Measurements from ENCODE around the gene PRKAG1.
A peak's percentile ranks its signal among the peaks of the same experiment; 100 is the strongest.

The PRKAG1 gene

GRCh38 chr12:49031573-49032161, 13.1 kb upstream of the PRKAG1 start:
- peaks cover 66% of the 10 kb centered on the region for H3K36me3 ChIP-seq (ENCODE audit: control insufficient read depth, insufficient read depth, low read length)
- no peak for DNase-seq
- H3K27ac ChIP-seq (ENCODE audit: insufficient read depth, low read length, poor library complexity, severe bottlenecking), result no peak overlapping the region
- no peaks in the 10 kb centered on the region for H3K27me3 ChIP-seq (replicated peaks; ENCODE audit: control insufficient read depth, insufficient read depth, low read length, poor library complexity, severe bottlenecking)
- no peaks in the 10 kb centered on the region for H3K4me1 ChIP-seq (ENCODE audit: control insufficient read depth, insufficient read depth, low read length, poor library complexity, severe bottlenecking)
- no peak overlapping the region for H3K4me3 ChIP-seq (ENCODE audit: insufficient read depth, low read depth, low read length, poor library complexity, severe bottlenecking)
- H3K9me3 ChIP-seq (ENCODE audit: control insufficient read depth, low read length), result no peaks in the 10 kb centered on the region

GRCh38 chr12:49030714-49031572, 12.4 kb upstream of the PRKAG1 start:
- no peak overlapping the region for H3K27ac ChIP-seq (ENCODE audit: insufficient read depth, low read length, poor library complexity, severe bottlenecking)
- H3K27me3 ChIP-seq (replicated peaks; ENCODE audit: control insufficient read depth, insufficient read depth, low read length, poor library complexity, severe bottlenecking), result no peaks in the 10 kb centered on the region
- no peaks in the 10 kb centered on the region for H3K9me3 ChIP-seq (ENCODE audit: control insufficient read depth, low read length)
- DNase-seq, result no peak
- H3K36me3 ChIP-seq (ENCODE audit: control insufficient read depth, insufficient read depth, low read length), result peaks cover 71% of the 10 kb centered on the region
- no peaks in the 10 kb centered on the region for H3K4me1 ChIP-seq (ENCODE audit: control insufficient read depth, insufficient read depth, low read length, poor library complexity, severe bottlenecking)
- no peak overlapping the region for H3K4me3 ChIP-seq (ENCODE audit: insufficient read depth, low read depth, low read length, poor library complexity, severe bottlenecking)

- Histone ChIP-seq H3K27ac (ENCODE audit: insufficient read depth, low read length, poor library complexity, severe bottlenecking) (no peak overlapping the region), H3K4me3 (ENCODE audit: insufficient read depth, low read depth, low read length, poor library complexity, severe bottlenecking) (no peak overlapping the region), H3K27me3 (replicated peaks; ENCODE audit: control insufficient read depth, insufficient read depth, low read length, poor library complexity, severe bottlenecking) (no peaks in the 10 kb centered on the region), H3K36me3 (ENCODE audit: control insufficient read depth, insufficient read depth, low read length) (peaks cover 78% of the 10 kb centered on the region), H3K9me3 (ENCODE audit: control insufficient read depth, low read length) (no peaks in the 10 kb centered on the region), H3K4me1 (ENCODE audit: control insufficient read depth, insufficient read depth, low read length, poor library complexity, severe bottlenecking) (no peaks in the 10 kb centered on the region)
- DNase-seq, result no peak
These were observed 11.5 kb upstream of the PRKAG1 start for GRCh38 chr12:49030119-49030518.

GRCh38 chr12:49028666-49029275, 10.2 kb upstream of the PRKAG1 start:
- no peaks in the 10 kb centered on the region for H3K4me1 ChIP-seq (ENCODE audit: control insufficient read depth, insufficient read depth, low read length, poor library complexity, severe bottlenecking)
- no peaks in the 10 kb centered on the region for H3K9me3 ChIP-seq (ENCODE audit: control insufficient read depth, low read length)
- no peak for DNase-seq
- peaks cover 78% of the 10 kb centered on the region for H3K36me3 ChIP-seq (ENCODE audit: control insufficient read depth, insufficient read depth, low read length)
- no peak overlapping the region for H3K4me3 ChIP-seq (ENCODE audit: insufficient read depth, low read depth, low read length, poor library complexity, severe bottlenecking)
- H3K27ac ChIP-seq (ENCODE audit: insufficient read depth, low read length, poor library complexity, severe bottlenecking), result no peak overlapping the region
- no peaks in the 10 kb centered on the region for H3K27me3 ChIP-seq (replicated peaks; ENCODE audit: control insufficient read depth, insufficient read depth, low read length, poor library complexity, severe bottlenecking)

- Histone ChIP-seq H3K27ac (ENCODE audit: insufficient read depth, low read length, poor library complexity, severe bottlenecking) (no peak overlapping the region), H3K27me3 (replicated peaks; ENCODE audit: control insufficient read depth, insufficient read depth, low read length, poor library complexity, severe bottlenecking) (no peaks in the 10 kb centered on the region), H3K36me3 (ENCODE audit: control insufficient read depth, insufficient read depth, low read length) (peaks cover 77% of the 10 kb centered on the region), H3K4me3 (ENCODE audit: insufficient read depth, low read depth, low read length, poor library complexity, severe bottlenecking) (no peak overlapping the region), H3K4me1 (ENCODE audit: control insufficient read depth, insufficient read depth, low read length, poor library complexity, severe bottlenecking) (no peaks in the 10 kb centered on the region), H3K9me3 (ENCODE audit: control insufficient read depth, low read length) (no peaks in the 10 kb centered on the region)
- no peak for DNase-seq
These were observed 9.4 kb upstream of the PRKAG1 start for GRCh38 chr12:49027846-49028555.

- Histone ChIP-seq H3K4me3 (ENCODE audit: insufficient read depth, low read depth, low read length, poor library complexity, severe bottlenecking) (no peak overlapping the region), H3K27ac (ENCODE audit: insufficient read depth, low read length, poor library complexity, severe bottlenecking) (no peak overlapping the region), H3K27me3 (replicated peaks; ENCODE audit: control insufficient read depth, insufficient read depth, low read length, poor library complexity, severe bottlenecking) (no peaks in the 10 kb centered on the region), H3K4me1 (ENCODE audit: control insufficient read depth, insufficient read depth, low read length, poor library complexity, severe bottlenecking) (no peaks in the 10 kb centered on the region), H3K9me3 (ENCODE audit: control insufficient read depth, low read length) (no peaks in the 10 kb centered on the region), H3K36me3 (ENCODE audit: control insufficient read depth, insufficient read depth, low read length) (peaks cover 76% of the 10 kb centered on the region)
- no peak for DNase-seq
These were observed 8.3 kb upstream of the PRKAG1 start for GRCh38 chr12:49026678-49027480.

GRCh38 chr12:49026101-49026500, 7.5 kb upstream of the PRKAG1 start:
- peak overlapping the region; percentile 6 for H3K27ac ChIP-seq (ENCODE audit: insufficient read depth, low read length, poor library complexity, severe bottlenecking)
- no peaks in the 10 kb centered on the region for H3K4me1 ChIP-seq (ENCODE audit: control insufficient read depth, insufficient read depth, low read length, poor library complexity, severe bottlenecking)
- H3K27me3 ChIP-seq (replicated peaks; ENCODE audit: control insufficient read depth, insufficient read depth, low read length, poor library complexity, severe bottlenecking), result no peaks in the 10 kb centered on the region
- DNase-seq, result no peak
- H3K4me3 ChIP-seq (ENCODE audit: insufficient read depth, low read depth, low read length, poor library complexity, severe bottlenecking), result no peak overlapping the region
- H3K9me3 ChIP-seq (ENCODE audit: control insufficient read depth, low read length), result no peaks in the 10 kb centered on the region
- H3K36me3 ChIP-seq (ENCODE audit: control insufficient read depth, insufficient read depth, low read length), result peaks cover 74% of the 10 kb centered on the region

- Histone ChIP-seq H3K4me1 (ENCODE audit: control insufficient read depth, insufficient read depth, low read length, poor library complexity, severe bottlenecking) (no peaks in the 10 kb centered on the region), H3K36me3 (ENCODE audit: control insufficient read depth, insufficient read depth, low read length) (peaks cover 74% of the 10 kb centered on the region), H3K27me3 (replicated peaks; ENCODE audit: control insufficient read depth, insufficient read depth, low read length, poor library complexity, severe bottlenecking) (no peaks in the 10 kb centered on the region), H3K4me3 (ENCODE audit: insufficient read depth, low read depth, low read length, poor library complexity, severe bottlenecking) (no peak overlapping the region), H3K27ac (ENCODE audit: insufficient read depth, low read length, poor library complexity, severe bottlenecking) (no peak overlapping the region), H3K9me3 (ENCODE audit: control insufficient read depth, low read length) (no peaks in the 10 kb centered on the region)
- DNase-seq, result no peak
These were observed 6.9 kb upstream of the PRKAG1 start for GRCh38 chr12:49025463-49025862.

- peaks cover 74% of the 10 kb centered on the region for H3K36me3 ChIP-seq (ENCODE audit: control insufficient read depth, insufficient read depth, low read length)
These were observed 6.0 kb upstream of the PRKAG1 start for GRCh38 chr12:49024543-49024942.

More at GRCh38 chr12:49024543-49024942, 6.0 kb upstream of the PRKAG1 start:
- H3K4me1 ChIP-seq (ENCODE audit: control insufficient read depth, insufficient read depth, low read length, poor library complexity, severe bottlenecking), result no peaks in the 10 kb centered on the region
- no peaks in the 10 kb centered on the region for H3K27me3 ChIP-seq (replicated peaks; ENCODE audit: control insufficient read depth, insufficient read depth, low read length, poor library complexity, severe bottlenecking)
- no peak overlapping the region for H3K27ac ChIP-seq (ENCODE audit: insufficient read depth, low read length, poor library complexity, severe bottlenecking)
- no peak overlapping the region for H3K4me3 ChIP-seq (ENCODE audit: insufficient read depth, low read depth, low read length, poor library complexity, severe bottlenecking)
- no peak for DNase-seq
- no peaks in the 10 kb centered on the region for H3K9me3 ChIP-seq (ENCODE audit: control insufficient read depth, low read length)

Measured in effector memory CD4-positive, alpha-beta T cell (primary cell).